Aorta (tissue), 5 donors: ENCODE results near the gene RNF25. TPM values are rescaled to one million over a fixed set of nuclear protein-coding genes. Genes with fewer than 3 reads are reported as not detected.

Experiments used
- ATAC-seq: fragments of 200-7000 bp; cut with Tn5 transposase; one replicate; pipeline ENCODE4 v1.9.1; 2022; ENCODE audit warnings: moderate library complexity; ENCODE audit not compliant: low FRiP score
- DNase-seq, 2 donors: peaks; one replicate each; pipeline ENCODE4 v3.0.0-alpha.2; 2020
- H3K27ac ChIP-seq, 2 donors: one replicate each; pipeline ENCODE4 v1.5.1; 2013; ENCODE audit warnings: low read length in 2 of 2, mild to moderate bottlenecking in 2 of 2, moderate library complexity in 2 of 2, control low read depth in 1 of 2, inconsistent platforms in 1 of 2, low read depth in 1 of 2
- H3K27me3 ChIP-seq, 2 donors: one replicate each; pipeline ENCODE4 v1.6.1; 2013; ENCODE audit warnings: control low read depth in 1 of 2, low read length in 1 of 2, mild to moderate bottlenecking in 1 of 2, moderate library complexity in 1 of 2; ENCODE audit not compliant: insufficient read depth in 2 of 2, control insufficient read depth in 1 of 2
- H3K36me3 ChIP-seq, 2 donors: one replicate each; pipeline ENCODE4 v1.6.1; 2013; ENCODE audit warnings: control low read depth in 1 of 2, low read length in 1 of 2, mild to moderate bottlenecking in 1 of 2; ENCODE audit not compliant: insufficient read depth in 2 of 2, control insufficient read depth in 1 of 2
- H3K4me1 ChIP-seq, 2 donors: one replicate each; pipeline ENCODE4 v1.6.1; 2013; ENCODE audit warnings: low read length in 2 of 2, control low read depth in 1 of 2, mild to moderate bottlenecking in 1 of 2, moderate library complexity in 1 of 2; ENCODE audit not compliant: insufficient read depth in 2 of 2, control insufficient read depth in 1 of 2
- H3K4me3 ChIP-seq, 2 donors: one replicate each; pipeline ENCODE4 v1.5.1; 2013; ENCODE audit warnings: low read length in 2 of 2, control low read depth in 1 of 2, mild to moderate bottlenecking in 1 of 2
- H3K9me3 ChIP-seq: one replicate; pipeline ENCODE4 v1.6.1; 2013; ENCODE audit warnings: mild to moderate bottlenecking, low read length; ENCODE audit not compliant: control insufficient read depth
- WGBS, 2 donors: extraction: QIAGEN DNeasy Blood & Tissue Kit; methylation state at CpG; one replicate each; pipeline ENCODE4 v1.1.7; 2013; 5-methylcytosine and 5-hydroxymethylcytosine counted together
- intact Hi-C, 2 donors: fragments of 100-400 bp; cut with DNase I; formaldehyde crosslinking; loops; one replicate each; pipeline versions ENCODE4 v1.14.2 to v1.15.0; 2022
- polyA plus RNA-seq, 2 donors: library from polyadenylated mRNA; stranded (reverse); fragments of 200-250 nt; gene quantifications; one replicate each; pipeline ENCODE4 v1.2.3, GENCODE V29; 2013
- total RNA-seq, 2 donors: library from RNA; stranded (reverse); fragmentation: NEBNext Ultra II Directional; extraction: Animal tissue kit (Norgen Biotek cat#: 25700); gene quantifications; one replicate each; pipeline ENCODE4 v1.2.1, GENCODE V29; 2021
- donor health status: healthy with polysubstance abuse.
- donor health status: Bipolar disorder and iron deficiency.
- donor health status: DM: no; HTN: no; CAD: no.
- donor health status: DM: no; HTN: no; CAD: no.
- donor health status: DM: yes; HTN: yes; CAD: no.

Gene RNF25
- total and polyA plus RNA-seq, 4 donors, result 10.9 to 28.0 (median 23.1) TPM

- Histone ChIP-seq H3K4me3 (no peak overlapping the region), H3K27me3 (no peaks in the 10 kb centered on the region), H3K36me3 (no peaks in the 10 kb centered on the region), H3K27ac (no peak overlapping the region), H3K4me1 (no peaks in the 10 kb centered on the region), H3K9me3 (no peaks in the 10 kb centered on the region)
- 55 to 77% methylated on average over 3 of the region's 3 CpGs for WGBS, 2 donors
- ATAC-seq, result no peak
- intact Hi-C loops, result no loop called here
- no peak for DNase-seq
Measured at GRCh38 chr2:218623366-218623705, 48.5 kb downstream of the RNF25 start.

DNA sequence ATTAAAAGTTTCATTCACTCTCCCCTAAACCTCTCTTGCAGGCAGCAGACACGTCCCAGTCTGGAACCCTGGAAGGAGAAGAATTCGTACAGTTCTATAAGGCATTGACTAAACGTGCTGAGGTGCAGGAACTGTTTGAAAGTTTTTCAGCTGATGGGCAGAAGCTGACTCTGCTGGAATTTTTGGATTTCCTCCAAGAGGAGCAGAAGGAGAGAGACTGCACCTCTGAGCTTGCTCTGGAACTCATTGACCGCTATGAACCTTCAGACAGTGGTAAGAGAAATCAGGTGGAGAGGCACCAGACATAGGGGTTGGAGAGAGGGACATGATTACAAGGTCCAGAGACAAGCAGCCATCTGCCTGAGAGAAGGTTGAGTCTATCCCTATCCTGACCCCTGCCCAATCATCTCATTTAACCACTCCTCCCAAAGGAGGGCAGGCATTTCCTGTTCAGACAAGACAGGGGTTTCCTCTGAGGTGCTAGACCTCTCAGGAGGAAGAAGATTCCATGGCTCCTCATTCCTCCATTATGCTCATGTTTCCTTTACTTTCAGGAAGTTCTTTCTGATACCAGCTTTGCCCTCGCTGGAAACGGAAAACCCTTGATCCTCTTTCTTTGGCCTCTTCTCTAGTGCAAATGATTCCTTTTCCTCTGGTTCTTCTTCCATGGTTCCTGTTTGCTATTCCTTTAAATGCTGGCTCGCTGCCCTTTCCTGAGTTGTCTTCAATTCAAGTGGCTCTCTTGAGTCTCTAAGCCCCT is 49.0 kb downstream of the RNF25 start:
- no peak for DNase-seq
- no peaks in the 10 kb centered on the region for H3K27me3 ChIP-seq
- H3K27ac ChIP-seq, result no peak overlapping the region
- H3K36me3 ChIP-seq, result no peaks in the 10 kb centered on the region
- no peaks in the 10 kb centered on the region for H3K4me1 ChIP-seq
- 69 to 71% methylated on average over 7 of the region's 7 CpGs for WGBS, 2 donors
- ATAC-seq, result no peak
- intact Hi-C loops, result no loop called here
- H3K4me3 ChIP-seq, result no peak overlapping the region
- no peaks in the 10 kb centered on the region for H3K9me3 ChIP-seq

DNA sequence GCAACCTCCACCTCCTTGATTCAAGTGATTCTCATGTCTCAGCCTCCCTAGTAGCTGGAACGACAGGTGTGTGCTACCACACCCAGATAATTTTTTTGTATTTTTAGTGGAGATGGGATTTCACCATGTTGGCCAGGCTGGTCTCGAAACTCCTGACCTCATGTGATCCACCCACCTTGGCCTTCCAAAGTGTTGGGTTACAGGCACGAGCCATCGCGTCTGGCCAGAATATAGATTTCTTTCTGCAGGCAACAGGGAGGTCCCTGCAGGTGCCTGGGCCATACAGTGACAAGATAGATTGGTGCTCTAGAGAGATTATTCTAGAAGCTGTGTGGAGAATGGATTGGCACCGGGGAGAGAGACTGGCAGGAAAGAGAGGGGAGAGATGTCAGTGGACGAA is 50.8 kb downstream of the RNF25 start:
- no peak for DNase-seq

DNA sequence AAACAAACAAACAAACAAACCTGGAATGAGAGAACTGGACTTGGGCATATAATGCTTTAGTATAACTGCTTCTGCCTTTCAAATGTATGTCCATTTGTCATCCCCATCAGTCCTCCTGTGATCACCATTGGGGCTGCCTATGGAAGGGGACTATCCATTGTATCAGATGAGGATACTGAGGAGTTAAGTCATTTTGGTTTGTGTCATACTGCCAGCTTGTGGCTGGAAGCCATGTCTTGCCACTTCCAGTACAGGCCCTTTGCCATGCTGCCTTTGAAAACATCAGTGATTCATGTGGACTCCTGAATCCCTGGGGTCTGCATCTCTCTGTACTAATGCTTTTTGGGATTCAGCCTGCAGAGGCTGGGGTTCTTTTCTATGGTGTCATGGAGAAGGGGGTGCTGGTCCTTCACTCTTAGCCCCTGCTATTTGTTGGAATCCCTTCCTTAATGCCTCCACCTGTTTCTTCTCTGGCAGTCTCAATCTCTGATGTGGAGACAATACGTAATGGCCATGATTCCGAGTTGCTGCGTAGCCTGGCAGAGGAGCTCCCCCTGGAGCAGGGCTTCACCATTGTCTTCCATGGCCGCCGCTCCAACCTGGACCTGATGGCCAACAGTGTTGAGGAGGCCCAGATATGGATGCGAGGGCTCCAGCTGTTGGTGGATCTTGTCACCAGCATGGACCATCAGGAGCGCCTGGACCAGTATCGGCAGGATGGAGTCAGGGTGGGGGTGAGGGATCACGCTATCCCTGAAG is 53.5 kb downstream of the RNF25 start:
- 88% methylated on average over 9 of the region's 9 CpGs for WGBS, 2 donors
- H3K27ac ChIP-seq, result no peak overlapping the region

More for the DNA sequence above, 50.8 kb downstream of the RNF25 start:
- H3K27ac ChIP-seq, result no peak overlapping the region
- intact Hi-C loops, result no loop called here
- no peak overlapping the region for H3K4me3 ChIP-seq
- H3K36me3 ChIP-seq, result no peaks in the 10 kb centered on the region
- no peaks in the 10 kb centered on the region for H3K27me3 ChIP-seq
- H3K4me1 ChIP-seq, result no peaks in the 10 kb centered on the region
- no peak for ATAC-seq
- 81 to 82% methylated on average over 7 of the region's 7 CpGs for WGBS, 2 donors
- H3K9me3 ChIP-seq, result no peaks in the 10 kb centered on the region

GRCh38 chr2:218615868-218616315 is 55.9 kb downstream of the RNF25 start:
- no peaks in the 10 kb centered on the region for H3K36me3 ChIP-seq
- WGBS, 2 donors, result 73 to 75% methylated on average over 6 of the region's 6 CpGs
- no peak overlapping the region for H3K4me3 ChIP-seq

More for the DNA sequence above, 53.5 kb downstream of the RNF25 start:
- intact Hi-C loops, result no loop called here
- ATAC-seq, result no peak
- Histone ChIP-seq H3K4me1 (no peaks in the 10 kb centered on the region), H3K27me3 (no peaks in the 10 kb centered on the region), H3K9me3 (no peaks in the 10 kb centered on the region), H3K36me3 (no peaks in the 10 kb centered on the region), H3K4me3 (no peak overlapping the region)
- no peak for DNase-seq

More at GRCh38 chr2:218615868-218616315, 55.9 kb downstream of the RNF25 start:
- Histone ChIP-seq H3K9me3 (no peaks in the 10 kb centered on the region), H3K27me3 (no peaks in the 10 kb centered on the region), H3K27ac (no peak overlapping the region), H3K4me1 (no peaks in the 10 kb centered on the region)
- ATAC-seq (no peak), DNase-seq (no peak)
- intact Hi-C loops, result no loop called here

Other genes starting within 250 kb of the RNF25 start
- 10 to 100 TPM; 13.6 to 22.2 TPM for gene USP37, start 103.7 kb downstream of the RNF25 start, total RNA-seq
- 1 to 10 TPM; 1.5 to 2.0 TPM for gene USP37, start 103.7 kb downstream of the RNF25 start, polyA plus RNA-seq
- gene CNOT9, start 103.2 kb downstream of the RNF25 start, total RNA-seq, result 10 to 100 TPM; 35.6 TPM
- 10 to 100 TPM; 12.1 to 21.3 TPM for gene CNOT9, start 103.2 kb downstream of the RNF25 start, polyA plus RNA-seq
- gene PLCD4, start 64.1 kb downstream of the RNF25 start, total RNA-seq, result 1 to 10 TPM; 1.6 to 5.3 TPM
- gene PLCD4, start 64.1 kb downstream of the RNF25 start, polyA plus RNA-seq, result 1 to 10 TPM in 1 of 2 donors, under 1 TPM in 1; 0.25 to 1.2 TPM
- gene ZNF142, start 12.4 kb downstream of the RNF25 start, total RNA-seq, result 10 to 100 TPM; 27.7 to 32.9 TPM
- gene ZNF142, start 12.4 kb downstream of the RNF25 start, polyA plus RNA-seq, result 10 to 100 TPM in 1 of 2 donors, 1 to 10 TPM in 1; 3.4 to 10.9 TPM
- gene BCS1L, start 12.3 kb downstream of the RNF25 start, total RNA-seq, result 10 to 100 TPM; 21.1 to 32.7 TPM
- gene BCS1L, start 12.3 kb downstream of the RNF25 start, polyA plus RNA-seq, result 100 to 1,000 TPM in 1 of 2 donors, 10 to 100 TPM in 1; 12.5 to 111 TPM
- gene STK36, start 84 bp upstream of the RNF25 start, total RNA-seq, result 10 to 100 TPM; 21.8 to 45.8 TPM
- gene STK36, start 84 bp upstream of the RNF25 start, polyA plus RNA-seq, result 10 to 100 TPM in 1 of 2 donors, 1 to 10 TPM in 1; 8.0 to 46.4 TPM
- gene TTLL4, start 38.8 kb upstream of the RNF25 start, total RNA-seq, result 10 to 100 TPM; 22.3 to 36.3 TPM
- 10 to 100 TPM in 1 of 2 donors, 1 to 10 TPM in 1; 1.9 to 28.8 TPM for gene TTLL4, start 38.8 kb upstream of the RNF25 start, polyA plus RNA-seq
- gene CYP27A1, start 110.1 kb upstream of the RNF25 start, total RNA-seq, result 10 to 100 TPM; 31.9 to 50.6 TPM
- gene CYP27A1, start 110.1 kb upstream of the RNF25 start, polyA plus RNA-seq, result 10 to 100 TPM; 19.3 to 40.4 TPM
- 1 to 10 TPM in 1 of 2 donors, under 1 TPM in 1; 0.19 to 1.0 TPM for gene PRKAG3, start 159.8 kb upstream of the RNF25 start, total RNA-seq
- under 1 TPM; 0.13 to 0.20 TPM for gene PRKAG3, start 159.8 kb upstream of the RNF25 start, polyA plus RNA-seq
- gene WNT6, start 187.8 kb upstream of the RNF25 start, total RNA-seq, result 1 to 10 TPM in 1 of 2 donors, under 1 TPM in 1; 0.88 to 2.1 TPM
- not detected for gene WNT6, start 187.8 kb upstream of the RNF25 start, polyA plus RNA-seq
- not detected for gene WNT10A, start 208.8 kb upstream of the RNF25 start, total RNA-seq
- not detected for gene WNT10A, start 208.8 kb upstream of the RNF25 start, polyA plus RNA-seq